HepG2 (cell line): ENCODE data around the gene VPS4A. TPM values are rescaled to one million over a fixed set of nuclear protein-coding genes. Genes with fewer than 3 reads are reported as not detected.

Experiments
- ADNP ChIP-seq: sonication (generic); formaldehyde crosslinking; IDR thresholded peaks from 2 replicates; pipeline ENCODE4 v1.4.0; 2020; ENCODE audit warnings: missing genetic modification reagents
- ETV5 ChIP-seq: IDR thresholded peaks from 2 replicates; pipeline ENCODE4 v1.6.1; 2018; ENCODE audit warnings: missing biosample characterization, missing genetic modification reagents, inconsistent platforms, borderline replicate concordance
- FOXC1 ChIP-seq: sonication (generic); formaldehyde crosslinking; IDR thresholded peaks from 2 replicates; pipeline ENCODE4 v1.8.0; 2022; ENCODE audit warnings: mild to moderate bottlenecking, missing genetic modification reagents, borderline replicate concordance
- GTF3A ChIP-seq: sonication (generic); formaldehyde crosslinking; conservative IDR thresholded peaks from 2 replicates; pipeline ENCODE4 v1.4.0; 2020; ENCODE audit warnings: mild to moderate bottlenecking, missing genetic modification reagents
- NCOR1 ChIP-seq: fragments of 200-600 bp; sonication (generic); IDR thresholded peaks from 2 replicates; pipeline ENCODE4 v1.7.0; 2017; ENCODE audit warnings: antibody characterized with exemption, low read length, borderline replicate concordance
- RXRB ChIP-seq: IDR thresholded peaks from 2 replicates; pipeline ENCODE4 v1.6.1; 2016; ENCODE audit warnings: borderline replicate concordance, missing genetic modification reagents, missing compliant biosample characterization
- TBX2 ChIP-seq: sonication (generic); formaldehyde crosslinking; IDR thresholded peaks from 2 replicates; pipeline ENCODE4 v1.5.0; 2020; ENCODE audit warnings: missing genetic modification reagents, mild to moderate bottlenecking, borderline replicate concordance
- TP53 ChIP-seq: sonication (generic); formaldehyde crosslinking; conservative IDR thresholded peaks from 2 replicates; pipeline ENCODE4 v1.4.0; 2020; ENCODE audit warnings: missing genetic modification reagents
- ZBTB3 ChIP-seq: sonication (generic); formaldehyde crosslinking; IDR thresholded peaks from 2 replicates; pipeline ENCODE4 v1.4.0; 2020; ENCODE audit warnings: low read depth, mild to moderate bottlenecking, moderate library complexity, missing genetic modification reagents, borderline replicate concordance
- ZNF292 ChIP-seq: sonication (generic); formaldehyde crosslinking; IDR thresholded peaks from 2 replicates; pipeline ENCODE4 v1.8.1; 2022; ENCODE audit warnings: mild to moderate bottlenecking, low read depth, missing genetic modification reagents, borderline replicate concordance
- ZNF672 ChIP-seq: sonication (generic); formaldehyde crosslinking; IDR thresholded peaks from 2 replicates; pipeline ENCODE4 v1.8.1; 2022; ENCODE audit warnings: missing genetic modification reagents
- polyA plus RNA-seq, 8 experiments: library from polyadenylated mRNA; depleted of rRNA in 3 of 8; stranded (reverse) in 7 of 8; unstranded in 1 of 8; fragments of >200 nt; fragmentation: Illumina TruSeq in 4 of 8; extraction: Trizol in 4 of 8; gene quantifications; 2 replicates each; pipeline versions ENCODE4 v1.2.1 to v1.2.3, GENCODE V29; 2011 to 2016; ENCODE audit warnings: low read depth in 4 of 8, missing spikeins in 1 of 8, mixed read lengths in 1 of 8; ENCODE audit not compliant: insufficient read depth in 1 of 8
- total RNA-seq, 5 experiments: library from RNA; depleted of rRNA; stranded (reverse); fragments of >200 nt; fragmentation: Illumina TruSeq; extraction: Trizol; gene quantifications; 2 replicates each; pipeline ENCODE4 v1.2.3, GENCODE V29; 2016; ENCODE audit warnings: low read depth in 1 of 5
- TF ChIP-seq, protein P1 (sequence below): sonication (generic); formaldehyde crosslinking; IDR thresholded peaks from 2 replicates; pipeline ENCODE4 v1.4.0; 2020; ENCODE audit warnings: missing genetic modification reagents, borderline replicate concordance
- TF ChIP-seq, protein P2 (sequence below), 2 experiments: fragments of 450-650 bp in 1 of 2; sonication (generic) in 1 of 2; formaldehyde crosslinking in 1 of 2; IDR thresholded peaks; 2 replicates each; pipeline versions ENCODE4 v1.6.1 to v1.8.0; 2016 to 2022; ENCODE audit warnings: antibody characterized with exemption in 1 of 2, mild to moderate bottlenecking in 1 of 2, missing genetic modification reagents in 1 of 2

The VPS4A gene
- total and polyA plus RNA-seq, 2 of the 13 experiments (the other 11 are each of a cell fraction or from before 2014, with no cell fraction given): 13.2 to 27.9 TPM

DNA sequence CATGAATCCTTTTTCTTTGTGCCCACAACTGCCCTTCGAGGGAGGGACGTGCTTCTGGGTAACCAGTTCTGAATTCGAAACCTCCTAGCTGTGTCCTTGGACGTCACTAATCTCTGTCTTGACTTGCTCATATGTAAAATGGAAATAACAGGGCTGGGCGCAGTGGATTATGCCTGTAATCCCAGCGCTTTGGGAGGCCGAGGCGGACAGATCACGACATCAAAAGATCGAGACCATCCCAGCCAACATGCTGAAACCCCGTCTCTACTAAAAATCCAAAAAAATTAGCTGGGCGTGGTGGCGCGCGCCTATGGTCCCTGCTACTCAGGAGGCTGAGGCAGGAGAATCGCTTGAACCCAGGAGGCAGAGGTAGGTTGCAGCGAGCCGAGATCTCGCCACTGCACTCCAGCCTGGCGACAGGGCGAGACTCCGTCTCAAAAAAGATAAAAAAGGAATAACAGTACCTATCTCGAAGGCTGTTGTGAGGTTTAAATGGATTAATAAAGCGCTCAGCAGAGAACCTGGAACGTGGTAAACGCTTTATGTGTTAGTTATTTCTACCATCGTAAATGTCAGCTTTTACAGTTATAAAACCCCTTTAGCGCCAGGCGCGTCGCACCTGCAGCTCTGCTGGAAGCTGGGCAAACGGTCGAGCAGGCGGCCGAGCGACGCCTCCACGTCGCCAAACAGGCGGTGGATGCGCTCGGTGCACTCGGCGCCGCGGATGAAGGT, 27.6 kb downstream of the VPS4A start (continued):
- TF ChIP-seq, protein P1, sequence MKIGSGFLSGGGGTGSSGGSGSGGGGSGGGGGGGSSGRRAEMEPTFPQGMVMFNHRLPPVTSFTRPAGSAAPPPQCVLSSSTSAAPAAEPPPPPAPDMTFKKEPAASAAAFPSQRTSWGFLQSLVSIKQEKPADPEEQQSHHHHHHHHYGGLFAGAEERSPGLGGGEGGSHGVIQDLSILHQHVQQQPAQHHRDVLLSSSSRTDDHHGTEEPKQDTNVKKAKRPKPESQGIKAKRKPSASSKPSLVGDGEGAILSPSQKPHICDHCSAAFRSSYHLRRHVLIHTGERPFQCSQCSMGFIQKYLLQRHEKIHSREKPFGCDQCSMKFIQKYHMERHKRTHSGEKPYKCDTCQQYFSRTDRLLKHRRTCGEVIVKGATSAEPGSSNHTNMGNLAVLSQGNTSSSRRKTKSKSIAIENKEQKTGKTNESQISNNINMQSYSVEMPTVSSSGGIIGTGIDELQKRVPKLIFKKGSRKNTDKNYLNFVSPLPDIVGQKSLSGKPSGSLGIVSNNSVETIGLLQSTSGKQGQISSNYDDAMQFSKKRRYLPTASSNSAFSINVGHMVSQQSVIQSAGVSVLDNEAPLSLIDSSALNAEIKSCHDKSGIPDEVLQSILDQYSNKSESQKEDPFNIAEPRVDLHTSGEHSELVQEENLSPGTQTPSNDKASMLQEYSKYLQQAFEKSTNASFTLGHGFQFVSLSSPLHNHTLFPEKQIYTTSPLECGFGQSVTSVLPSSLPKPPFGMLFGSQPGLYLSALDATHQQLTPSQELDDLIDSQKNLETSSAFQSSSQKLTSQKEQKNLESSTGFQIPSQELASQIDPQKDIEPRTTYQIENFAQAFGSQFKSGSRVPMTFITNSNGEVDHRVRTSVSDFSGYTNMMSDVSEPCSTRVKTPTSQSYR (CRISPR knock-in tag): no peak
- TF ChIP-seq FOXC1 (CRISPR knock-in tag) (no peak), ZBTB3 (CRISPR knock-in tag) (no peak), GTF3A (peak; percentile 8; the same call in 1 of the 2 replicates), TP53 (CRISPR knock-in tag) (no peak), TBX2 (CRISPR knock-in tag) (no peak), ZNF292 (CRISPR knock-in tag) (no peak; the same call in 1 of the 2 replicates), RXRB (CRISPR knock-in tag) (no peak), NCOR1 (no peak), ZNF672 (CRISPR knock-in tag) (no peak), ADNP (CRISPR knock-in tag) (no peak), ETV5 (CRISPR knock-in tag) (no peak)
- TF ChIP-seq, protein P2, sequence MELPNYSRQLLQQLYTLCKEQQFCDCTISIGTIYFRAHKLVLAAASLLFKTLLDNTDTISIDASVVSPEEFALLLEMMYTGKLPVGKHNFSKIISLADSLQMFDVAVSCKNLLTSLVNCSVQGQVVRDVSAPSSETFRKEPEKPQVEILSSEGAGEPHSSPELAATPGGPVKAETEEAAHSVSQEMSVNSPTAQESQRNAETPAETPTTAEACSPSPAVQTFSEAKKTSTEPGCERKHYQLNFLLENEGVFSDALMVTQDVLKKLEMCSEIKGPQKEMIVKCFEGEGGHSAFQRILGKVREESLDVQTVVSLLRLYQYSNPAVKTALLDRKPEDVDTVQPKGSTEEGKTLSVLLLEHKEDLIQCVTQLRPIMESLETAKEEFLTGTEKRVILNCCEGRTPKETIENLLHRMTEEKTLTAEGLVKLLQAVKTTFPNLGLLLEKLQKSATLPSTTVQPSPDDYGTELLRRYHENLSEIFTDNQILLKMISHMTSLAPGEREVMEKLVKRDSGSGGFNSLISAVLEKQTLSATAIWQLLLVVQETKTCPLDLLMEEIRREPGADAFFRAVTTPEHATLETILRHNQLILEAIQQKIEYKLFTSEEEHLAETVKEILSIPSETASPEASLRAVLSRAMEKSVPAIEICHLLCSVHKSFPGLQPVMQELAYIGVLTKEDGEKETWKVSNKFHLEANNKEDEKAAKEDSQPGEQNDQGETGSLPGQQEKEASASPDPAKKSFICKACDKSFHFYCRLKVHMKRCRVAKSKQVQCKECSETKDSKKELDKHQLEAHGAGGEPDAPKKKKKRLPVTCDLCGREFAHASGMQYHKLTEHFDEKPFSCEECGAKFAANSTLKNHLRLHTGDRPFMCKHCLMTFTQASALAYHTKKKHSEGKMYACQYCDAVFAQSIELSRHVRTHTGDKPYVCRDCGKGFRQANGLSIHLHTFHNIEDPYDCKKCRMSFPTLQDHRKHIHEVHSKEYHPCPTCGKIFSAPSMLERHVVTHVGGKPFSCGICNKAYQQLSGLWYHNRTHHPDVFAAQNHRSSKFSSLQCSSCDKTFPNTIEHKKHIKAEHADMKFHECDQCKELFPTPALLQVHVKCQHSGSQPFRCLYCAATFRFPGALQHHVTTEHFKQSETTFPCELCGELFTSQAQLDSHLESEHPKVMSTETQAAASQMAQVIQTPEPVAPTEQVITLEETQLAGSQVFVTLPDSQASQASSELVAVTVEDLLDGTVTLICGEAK (IDR thresholded peaks at IDR 0.05): no peak
- TF ChIP-seq, protein P2 (CRISPR knock-in tag; IDR thresholded peaks at IDR 0.05): no peak
